DND-41 (cell line): ENCODE results near the gene CYP17A1.

ENCODE experiments used
- ATAC-seq: fragments of 200-7000 bp; cut with Tn5 transposase; 3 replicates; pipeline ENCODE4 v1.9.1; 2021; ENCODE audit warnings: low read depth; ENCODE audit not compliant: insufficient read depth
- DNase-seq: peaks from one replicate; pipeline ENCODE4 v3.0.0-alpha.2; 2020
- H2AFZ ChIP-seq: 2 replicates; pipeline ENCODE4 v1.6.0; 2012; ENCODE audit warnings: low read depth, low read length
- H3K27ac ChIP-seq: 2 replicates; pipeline ENCODE4 v1.5.1; 2012; ENCODE audit warnings: low read length, inconsistent platforms
- H3K27me3 ChIP-seq: fragments of 200-600 bp; sonication (generic); 2 replicates; pipeline ENCODE4 v1.6.0; 2012; ENCODE audit warnings: low read length, mild to moderate bottlenecking, inconsistent platforms; ENCODE audit not compliant: insufficient read depth, poor library complexity
- H3K36me3 ChIP-seq: 2 replicates; pipeline ENCODE4 v1.5.1; 2012; ENCODE audit warnings: low read length, inconsistent platforms; ENCODE audit not compliant: insufficient read depth
- H3K4me1 ChIP-seq: 2 replicates; pipeline ENCODE4 v1.5.1; 2012; ENCODE audit warnings: mild to moderate bottlenecking, low read length; ENCODE audit not compliant: insufficient read depth
- H3K4me2 ChIP-seq: 2 replicates; pipeline ENCODE4 v1.6.0; 2012; ENCODE audit warnings: mild to moderate bottlenecking, moderate library complexity, low read length, inconsistent platforms; ENCODE audit not compliant: insufficient read depth
- H3K4me3 ChIP-seq, 2 experiments: fragments of 200-600 bp in 1 of 2; shearing (Covaris generic) in 1 of 2; 2 replicates each; pipeline ENCODE4 v1.5.1; 2012 to 2016; ENCODE audit warnings: inconsistent platforms in 2 of 2, low read length in 2 of 2, mild to moderate bottlenecking in 2 of 2, low read depth in 1 of 2, moderate library complexity in 1 of 2
- H3K79me2 ChIP-seq: 2 replicates; pipeline ENCODE4 v1.6.0; 2012; ENCODE audit warnings: low read length, inconsistent platforms; ENCODE audit not compliant: insufficient read depth
- H3K9ac ChIP-seq: 2 replicates; pipeline ENCODE4 v1.6.0; 2012; ENCODE audit warnings: low read depth, mild to moderate bottlenecking, inconsistent platforms, low read length, moderate library complexity
- H3K9me3 ChIP-seq: 2 replicates; pipeline ENCODE4 v1.5.1; 2012; ENCODE audit warnings: low read length, moderate library complexity, mild to moderate bottlenecking, inconsistent platforms; ENCODE audit not compliant: insufficient read depth, severe bottlenecking
- H4K20me1 ChIP-seq: 2 replicates; pipeline ENCODE4 v1.6.0; 2012; ENCODE audit warnings: low read length; ENCODE audit not compliant: insufficient read depth
- EZH2 ChIP-seq: IDR thresholded peaks from 3 replicates; pipeline ENCODE4 v1.6.1; 2012; ENCODE audit warnings: borderline replicate concordance, low read depth, mild to moderate bottlenecking, moderate library complexity, low read length, inconsistent platforms; ENCODE audit not compliant: severe bottlenecking
- TF ChIP-seq, protein P1 (sequence below): IDR thresholded peaks from 2 replicates; pipeline ENCODE4 v1.5.1; 2012; ENCODE audit warnings: borderline replicate concordance, low read length, moderate library complexity, mild to moderate bottlenecking; ENCODE audit not compliant: poor library complexity, severe bottlenecking; ENCODE audit errors: extremely low read depth

CYP17A1 gene

GRCh38 chr10:102872163-102872562, 35.0 kb upstream of the CYP17A1 start:
- TF ChIP-seq, protein P1, sequence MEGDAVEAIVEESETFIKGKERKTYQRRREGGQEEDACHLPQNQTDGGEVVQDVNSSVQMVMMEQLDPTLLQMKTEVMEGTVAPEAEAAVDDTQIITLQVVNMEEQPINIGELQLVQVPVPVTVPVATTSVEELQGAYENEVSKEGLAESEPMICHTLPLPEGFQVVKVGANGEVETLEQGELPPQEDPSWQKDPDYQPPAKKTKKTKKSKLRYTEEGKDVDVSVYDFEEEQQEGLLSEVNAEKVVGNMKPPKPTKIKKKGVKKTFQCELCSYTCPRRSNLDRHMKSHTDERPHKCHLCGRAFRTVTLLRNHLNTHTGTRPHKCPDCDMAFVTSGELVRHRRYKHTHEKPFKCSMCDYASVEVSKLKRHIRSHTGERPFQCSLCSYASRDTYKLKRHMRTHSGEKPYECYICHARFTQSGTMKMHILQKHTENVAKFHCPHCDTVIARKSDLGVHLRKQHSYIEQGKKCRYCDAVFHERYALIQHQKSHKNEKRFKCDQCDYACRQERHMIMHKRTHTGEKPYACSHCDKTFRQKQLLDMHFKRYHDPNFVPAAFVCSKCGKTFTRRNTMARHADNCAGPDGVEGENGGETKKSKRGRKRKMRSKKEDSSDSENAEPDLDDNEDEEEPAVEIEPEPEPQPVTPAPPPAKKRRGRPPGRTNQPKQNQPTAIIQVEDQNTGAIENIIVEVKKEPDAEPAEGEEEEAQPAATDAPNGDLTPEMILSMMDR: no peak
- no peak for TF ChIP-seq EZH2
- H3K9ac ChIP-seq: no peak overlapping the region
- no peak overlapping the region for H3K4me3 ChIP-seq
- H2AFZ ChIP-seq: no peak overlapping the region
- no peak overlapping the region for H3K27ac ChIP-seq
- DNase-seq (no peak), ATAC-seq (no peak)
- no peaks in the 10 kb centered on the region for H3K4me1 ChIP-seq
- H3K9me3 ChIP-seq: no peaks in the 10 kb centered on the region
- H4K20me1 ChIP-seq: no peaks in the 10 kb centered on the region
- no peak overlapping the region for H3K4me2 ChIP-seq
- H3K36me3 ChIP-seq: no peaks in the 10 kb centered on the region
- no peaks in the 10 kb centered on the region for H3K79me2 ChIP-seq
- H3K27me3 ChIP-seq: no peaks in the 10 kb centered on the region

- no peaks in the 10 kb centered on the region for H3K36me3 ChIP-seq
- no peaks in the 10 kb centered on the region for H4K20me1 ChIP-seq
- no peak overlapping the region for H3K27ac ChIP-seq
- TF ChIP-seq, protein P1: no peak
- no peak for TF ChIP-seq EZH2
- H3K4me3 ChIP-seq: no peak overlapping the region
- no peaks in the 10 kb centered on the region for H3K79me2 ChIP-seq
- H3K4me2 ChIP-seq: no peak overlapping the region
- DNase-seq (no peak), ATAC-seq (no peak)
- no peaks in the 10 kb centered on the region for H3K27me3 ChIP-seq
- no peaks in the 10 kb centered on the region for H3K4me1 ChIP-seq
- H2AFZ ChIP-seq: no peak overlapping the region
- no peak overlapping the region for H3K9ac ChIP-seq
- H3K9me3 ChIP-seq: no peaks in the 10 kb centered on the region
Measured at GRCh38 chr10:102870221-102870620, 33.0 kb upstream of the CYP17A1 start.

- H3K9ac ChIP-seq: no peak within 1 kb of the TSS
- no peaks in the 10 kb centered on the region for H3K27me3 ChIP-seq
- no peaks in the 10 kb centered on the region for H3K36me3 ChIP-seq
- no peak for TF ChIP-seq EZH2
- TF ChIP-seq, protein P1: no peak
- H3K4me2 ChIP-seq: no peak within 1 kb of the TSS
- DNase-seq: no peak
- H2AFZ ChIP-seq: no peak within 1 kb of the TSS
- no peaks in the 10 kb centered on the region for H3K4me1 ChIP-seq
- no peaks in the 10 kb centered on the region for H3K9me3 ChIP-seq
- H4K20me1 ChIP-seq: no peaks in the 10 kb centered on the region
- H3K27ac ChIP-seq: no peak within 1 kb of the TSS
- no peak within 1 kb of the TSS for H3K4me3 ChIP-seq
- H3K79me2 ChIP-seq: no peaks in the 10 kb centered on the region
- no peak for ATAC-seq
Measured at GRCh38 chr10:102869258-102870198, 32.3 kb upstream of the CYP17A1 start, which contains the start of gene AS3MT. Gene AS3MT (plus strand): TSS chr10:102869470. CDS start chr10:102869593, 123 bp downstream.
